ENCODE measurements around the gene PIK3C2B. TPM values are rescaled to one million over a fixed set of nuclear protein-coding genes. Genes with fewer than 3 reads are reported as not detected.

Gene PIK3C2B
- total and polyA plus RNA-seq, 2 of the 8 experiments (the other 6 are each of a cell fraction or from before 2014, with no cell fraction given): 20.4 to 36.7 TPM

GRCh38 chr1:204520834-204521709, 26.5 kb upstream of the PIK3C2B start (continued):
- TF ChIP-seq CTCF (IDR thresholded peaks at IDR 0.05; ENCODE audit: control extremely low read depth in 1 of 3, insufficient read depth in 1 of 3, low read depth in 1 of 3, low read length in 3 of 3): no peak
- no peak for TF ChIP-seq EGR1 (IDR thresholded peaks at IDR 0.05; ENCODE audit: borderline replicate concordance, low read depth, low read length)
- TF ChIP-seq, protein P1, sequence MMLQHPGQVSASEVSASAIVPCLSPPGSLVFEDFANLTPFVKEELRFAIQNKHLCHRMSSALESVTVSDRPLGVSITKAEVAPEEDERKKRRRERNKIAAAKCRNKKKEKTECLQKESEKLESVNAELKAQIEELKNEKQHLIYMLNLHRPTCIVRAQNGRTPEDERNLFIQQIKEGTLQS (IDR thresholded peaks at IDR 0.05; ENCODE audit: insufficient read depth, low read depth, low read length): no peak
- TF ChIP-seq, protein P2, sequence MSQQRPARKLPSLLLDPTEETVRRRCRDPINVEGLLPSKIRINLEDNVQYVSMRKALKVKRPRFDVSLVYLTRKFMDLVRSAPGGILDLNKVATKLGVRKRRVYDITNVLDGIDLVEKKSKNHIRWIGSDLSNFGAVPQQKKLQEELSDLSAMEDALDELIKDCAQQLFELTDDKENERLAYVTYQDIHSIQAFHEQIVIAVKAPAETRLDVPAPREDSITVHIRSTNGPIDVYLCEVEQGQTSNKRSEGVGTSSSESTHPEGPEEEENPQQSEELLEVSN (IDR thresholded peaks at IDR 0.05): no peak
- TF ChIP-seq NRF1 (IDR thresholded peaks at IDR 0.05; ENCODE audit: low read depth, low read length): no peak
- no peak for TF ChIP-seq SAP30 (IDR thresholded peaks at IDR 0.05; ENCODE audit: insufficient read depth, insufficient replicate concordance, low read length)
- no peak for TF ChIP-seq TCF12 (IDR thresholded peaks at IDR 0.05; ENCODE audit: low read depth, low read length)
- TF ChIP-seq PHF8 (conservative IDR thresholded peaks at IDR 0.05; ENCODE audit: low read depth, low read length): no peak
- no peak for TF ChIP-seq YY1 (IDR thresholded peaks at IDR 0.05; ENCODE audit: low read depth, low read length)
- TF ChIP-seq POU5F1 (IDR thresholded peaks at IDR 0.05; ENCODE audit: low read depth, low read length): no peak
